GM18519 (cell line): ENCODE measurements around the gene ARHGAP42.
A peak's percentile ranks its signal among the peaks of the same experiment; 100 is the strongest.
"Not testable (repeated sequence)": the region's sequence is repeated elsewhere in the genome, so short reads cannot be mapped to it uniquely, and the experiment has no call there.

ENCODE experiments used
- ATAC-seq: cut with Tn5 transposase; IDR thresholded peaks from one replicate; pipeline ENCODE4 v1.9.1; 2021; ENCODE audit warnings: mild to moderate bottlenecking, moderate library complexity; ENCODE audit not compliant: unreplicated experiment, low FRiP score

ARHGAP42 gene

DNA sequence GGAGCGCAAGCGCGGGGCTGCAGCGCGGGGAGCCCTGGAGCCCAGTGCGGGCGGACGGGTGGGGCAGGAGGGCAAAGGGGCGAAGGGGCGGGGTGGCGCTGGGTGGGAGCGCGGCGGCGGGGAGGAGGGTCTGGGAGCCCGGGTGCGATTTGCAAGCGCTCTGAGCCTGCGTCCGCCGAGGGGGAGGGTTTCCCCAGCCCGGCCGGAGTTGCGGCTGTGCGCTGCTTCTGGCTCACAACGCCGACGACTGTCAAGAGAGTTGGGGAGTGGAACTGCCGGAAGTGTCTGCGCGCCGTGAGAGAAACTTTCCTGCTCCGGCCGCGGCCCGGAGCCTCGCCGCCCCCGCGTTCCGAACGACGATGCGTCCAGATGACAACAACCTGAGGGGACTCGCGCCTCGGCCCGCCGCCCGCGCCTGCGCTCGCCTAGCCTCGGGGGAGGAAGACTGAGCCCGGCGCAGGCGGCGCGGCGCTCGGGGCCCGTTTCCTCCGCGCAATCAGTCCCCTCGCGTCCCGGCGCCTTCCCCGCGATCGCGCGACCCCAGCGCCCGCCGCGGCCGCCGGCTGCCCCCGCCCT is at the start of gene ARHGAP42:
Gene ARHGAP42 (plus strand): TSS at position 235 of the 576 bp plus-strand sequence. CDS start 391 bp downstream, outside the sequence.
- ATAC-seq: peak; percentile 58

DNA sequence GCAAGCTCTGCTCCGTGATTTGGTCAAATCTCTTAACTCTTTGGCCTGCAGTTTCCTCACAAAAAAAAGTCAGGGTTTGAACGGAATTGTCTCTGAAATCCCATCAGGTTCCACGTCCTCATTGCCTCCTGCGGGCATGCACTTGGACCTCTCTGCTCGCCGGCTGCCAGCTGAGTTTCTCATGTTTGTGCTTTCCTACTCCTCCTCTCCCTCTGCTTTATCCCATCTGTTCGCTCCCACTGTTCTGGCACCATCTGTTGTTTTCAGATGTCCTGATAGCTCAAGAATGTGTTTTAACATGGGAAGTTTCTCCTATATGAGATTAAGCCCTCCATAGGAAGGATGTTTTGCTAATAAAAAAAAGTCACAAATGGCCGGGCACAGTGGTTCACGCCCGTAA is 49.4 kb upstream of the ARHGAP42 start:
- no peak for ATAC-seq

DNA sequence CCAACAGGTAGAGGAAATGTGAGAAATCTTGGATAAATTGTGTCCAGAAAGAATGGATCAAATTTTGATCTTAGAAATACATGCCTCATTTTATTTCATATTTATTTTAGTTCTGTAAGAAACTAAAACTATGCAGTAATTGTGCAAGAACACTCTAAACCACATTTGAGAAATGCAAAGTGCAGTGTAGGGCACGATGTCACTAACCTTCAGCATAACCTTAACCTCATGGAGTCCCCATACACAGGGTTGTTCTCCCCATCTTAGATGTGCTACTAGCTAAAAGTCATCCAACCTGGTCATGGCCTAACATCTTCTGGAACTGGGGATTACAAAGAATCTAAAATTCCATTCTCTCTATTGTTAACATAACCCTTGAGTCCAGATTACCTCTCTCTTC is 48.4 kb upstream of the ARHGAP42 start:
- ATAC-seq: no peak

DNA sequence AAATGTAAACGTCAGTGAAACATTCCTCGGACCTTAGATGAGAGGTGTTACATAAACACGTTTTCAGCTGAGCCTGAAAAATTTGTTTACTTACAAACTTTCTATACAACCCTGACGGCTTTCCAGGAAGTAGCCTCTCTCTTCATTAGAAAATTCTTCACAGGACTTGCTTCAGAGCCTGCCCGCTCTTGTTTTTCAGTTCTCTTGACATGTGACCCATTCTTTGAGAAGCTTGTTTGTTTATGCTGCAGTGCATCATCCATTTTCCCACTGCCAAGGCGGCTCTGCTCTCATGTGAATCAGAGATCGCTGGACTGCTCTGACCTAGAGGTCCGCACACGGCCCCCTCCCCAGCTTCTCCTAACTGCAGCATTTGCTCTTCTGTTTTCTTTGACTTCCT is 47.9 kb upstream of the ARHGAP42 start:
- no peak for ATAC-seq

GRCh38 chr11:100640071-100640470 is 47.0 kb upstream of the ARHGAP42 start:
- ATAC-seq: no peak

DNA sequence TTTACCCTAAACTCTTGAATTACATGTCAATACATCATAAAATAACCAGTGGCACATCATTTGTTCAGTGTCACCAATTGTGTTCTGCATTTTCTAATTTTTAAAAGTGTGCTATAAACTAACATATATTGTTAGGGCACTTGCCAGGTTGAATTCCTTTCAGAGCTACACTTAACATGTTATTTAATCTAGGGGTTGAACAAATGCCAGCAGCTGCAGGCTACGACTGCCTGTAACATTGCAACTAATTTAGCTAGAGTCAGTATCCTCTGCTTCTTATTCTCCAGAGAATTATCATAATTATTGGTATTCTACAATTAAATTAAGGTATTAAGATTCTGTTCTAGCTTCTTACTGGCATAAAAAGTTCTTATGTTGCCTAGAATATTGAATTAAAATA is 46.4 kb upstream of the ARHGAP42 start:
- ATAC-seq: no peak

GRCh38 chr11:100641456-100641855 is 45.6 kb upstream of the ARHGAP42 start:
- ATAC-seq: no peak

- ATAC-seq: no peak
Observed at GRCh38 chr11:100646545-100646944, 40.5 kb upstream of the ARHGAP42 start.

- ATAC-seq: no peak
Observed at GRCh38 chr11:100647861-100648260, 39.2 kb upstream of the ARHGAP42 start.

DNA sequence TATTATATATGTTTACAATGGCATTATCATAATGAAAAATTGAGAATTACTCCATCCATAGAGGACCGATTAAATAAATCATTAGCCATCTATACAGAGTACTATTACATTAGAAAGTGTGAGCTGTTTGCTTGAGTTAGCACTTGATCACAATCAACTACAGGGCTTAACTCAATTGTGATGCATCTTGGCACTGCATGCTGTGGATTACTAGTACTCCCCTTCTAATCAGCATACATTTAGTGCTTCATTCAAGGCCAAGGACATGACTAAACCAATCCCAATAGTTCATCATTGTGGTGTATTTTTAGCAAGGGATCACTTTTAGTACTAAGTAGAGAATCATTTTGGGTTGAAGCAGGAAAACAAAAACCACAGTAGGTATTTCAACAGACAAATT is 23.5 kb upstream of the ARHGAP42 start:
- no peak for ATAC-seq

DNA sequence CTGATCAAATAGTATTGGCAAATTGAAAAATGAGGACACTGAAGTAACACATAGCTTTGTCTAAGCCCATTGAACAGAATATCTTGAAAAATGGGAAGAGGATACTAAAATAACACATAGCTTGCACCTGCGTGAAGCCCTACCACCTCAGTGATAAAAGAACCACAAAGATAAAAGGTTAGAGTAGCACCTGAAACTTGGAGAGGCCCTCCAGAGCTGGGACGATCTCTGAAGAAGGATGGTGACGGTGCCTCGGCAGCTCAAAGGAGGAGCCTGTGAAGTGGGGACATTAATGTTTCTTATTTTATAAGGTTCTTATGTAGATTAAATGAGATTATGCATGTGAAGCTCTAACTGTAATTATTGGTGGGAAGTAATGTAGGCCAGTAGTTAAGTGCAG is 23.1 kb upstream of the ARHGAP42 start:
- ATAC-seq: no peak

DNA sequence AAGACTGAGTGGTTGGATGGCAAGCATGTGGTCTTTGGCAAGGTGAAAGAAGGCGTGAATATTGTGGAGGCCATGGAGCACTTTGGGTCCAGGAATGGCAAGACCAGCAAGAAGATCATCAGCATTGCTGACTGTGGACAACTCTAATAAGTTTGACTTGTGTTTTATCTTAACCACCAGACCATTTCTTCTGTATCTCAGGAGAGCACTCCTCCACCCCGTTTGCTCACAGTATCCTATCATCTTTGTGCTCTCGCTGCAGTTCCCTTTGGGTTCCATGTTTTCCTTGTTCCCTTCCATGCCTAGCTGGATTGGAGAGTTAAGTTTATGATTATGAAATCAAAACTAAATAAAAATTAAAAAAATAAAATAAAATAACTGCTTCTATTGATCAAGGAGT is 20.3 kb upstream of the ARHGAP42 start:
- not testable (repeated sequence) for ATAC-seq

- no peak for ATAC-seq
Observed at GRCh38 chr11:100667449-100667848, 19.6 kb upstream of the ARHGAP42 start.

GRCh38 chr11:100670140-100670539 is 16.9 kb upstream of the ARHGAP42 start:
- ATAC-seq: no peak

DNA sequence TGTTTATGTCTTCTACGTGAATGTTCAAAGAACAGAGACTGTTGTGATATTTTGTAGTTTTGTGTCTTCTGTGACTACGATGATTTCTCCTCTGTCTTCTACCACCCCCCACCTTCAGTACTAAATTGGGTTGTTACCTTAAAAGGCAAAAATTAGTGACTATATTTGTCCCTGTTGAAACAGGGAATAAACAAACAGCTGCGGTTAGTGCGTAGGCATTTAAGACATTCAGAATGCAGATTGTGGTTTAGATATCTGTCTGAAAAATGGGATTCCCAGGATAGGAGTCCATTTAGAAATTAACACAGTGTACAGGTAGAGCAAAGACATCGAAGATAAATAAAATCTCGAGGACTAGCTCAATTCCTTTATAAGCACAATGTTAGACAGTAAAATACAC is 15.6 kb upstream of the ARHGAP42 start:
- ATAC-seq: no peak

GRCh38 chr11:100672498-100673033 is 14.5 kb upstream of the ARHGAP42 start:
- ATAC-seq: no peak

GRCh38 chr11:100673063-100673462 is 14.0 kb upstream of the ARHGAP42 start:
- no peak for ATAC-seq

DNA sequence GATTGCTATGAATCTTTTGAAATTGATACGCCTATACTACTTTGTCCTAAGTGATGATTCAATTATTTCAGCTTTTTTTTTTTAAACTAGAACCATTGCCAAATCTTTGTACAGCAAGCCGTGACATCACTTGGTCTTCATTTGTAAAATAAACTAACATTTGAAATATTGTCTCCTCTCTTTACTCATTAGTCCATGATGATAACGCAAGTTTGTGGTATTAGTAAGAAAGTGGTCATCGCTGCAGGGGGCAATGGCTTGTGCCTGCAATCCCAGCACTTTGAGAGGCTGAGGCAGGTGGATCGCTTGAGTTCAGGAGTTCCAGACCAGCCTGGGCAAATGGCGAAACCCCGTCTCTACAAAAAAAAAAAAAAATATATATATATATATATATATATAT is 12.9 kb upstream of the ARHGAP42 start:
- no peak for ATAC-seq

DNA sequence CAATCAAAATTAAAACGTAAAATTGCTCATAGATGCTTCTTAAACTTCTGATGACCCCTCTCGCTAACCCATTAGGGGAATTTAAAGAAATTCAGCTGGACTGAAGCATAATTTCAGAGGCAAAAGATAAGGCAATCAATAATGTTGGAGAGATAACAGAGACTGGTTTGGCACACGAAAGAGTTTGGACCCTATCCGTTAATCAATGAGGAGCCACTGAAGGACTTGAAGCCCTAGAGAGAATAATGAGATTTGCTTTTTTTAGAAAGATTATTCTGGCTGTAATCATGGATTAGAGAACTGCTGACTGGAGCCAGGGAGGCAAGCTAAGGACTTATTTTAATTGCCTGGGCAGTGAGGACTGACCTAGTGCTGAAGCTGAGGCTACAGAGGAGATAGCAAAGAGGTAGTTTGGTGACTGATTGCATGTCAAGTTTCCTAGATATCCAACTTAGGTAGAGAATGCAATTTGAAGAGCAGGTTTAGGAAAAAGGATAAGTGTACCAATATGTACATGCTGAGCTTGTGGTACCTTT is 11.9 kb upstream of the ARHGAP42 start:
- ATAC-seq: no peak

GRCh38 chr11:100676901-100677300 is 10.2 kb upstream of the ARHGAP42 start:
- no peak for ATAC-seq

DNA sequence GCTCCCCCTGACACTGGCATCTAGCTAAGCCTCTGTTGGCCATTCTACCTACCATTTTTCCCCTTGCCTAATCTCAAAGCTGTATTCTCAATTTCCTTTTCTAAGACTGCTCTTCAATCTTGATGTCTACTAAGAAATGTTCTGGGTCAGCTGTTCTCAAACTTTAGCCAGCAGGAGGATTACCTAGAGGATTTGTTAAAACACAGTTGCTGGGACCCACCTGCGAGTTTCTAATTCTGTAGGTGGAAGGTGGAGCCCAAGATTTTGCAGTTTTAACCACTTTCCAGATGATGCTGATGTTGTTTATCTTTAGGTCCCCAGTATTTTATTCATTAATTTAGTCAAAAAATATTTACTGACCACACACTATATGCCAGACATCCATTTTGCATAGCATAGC is 9.3 kb upstream of the ARHGAP42 start:
- no peak for ATAC-seq

- no peak for ATAC-seq
Observed at GRCh38 chr11:100680070-100680469, 7.0 kb upstream of the ARHGAP42 start.
